ENCODE measurements around the gene KCNJ16. TPM values are rescaled to one million over a fixed set of nuclear protein-coding genes. Genes with fewer than 3 reads are reported as not detected.

Gene KCNJ16
- total RNA-seq, 1 donor from 2014 or later, result 0.35 TPM

GRCh38 chr17:70172449-70172848, 97.4 kb downstream of the KCNJ16 start:
- ATAC-seq (no peak), DNase-seq (no peak)
- no peaks in the 10 kb centered on the region for H3K27me3 ChIP-seq
- H3K9me3 ChIP-seq, result no peaks in the 10 kb centered on the region
- no peak overlapping the region for H3K27ac ChIP-seq
- peaks cover 22% of the 10 kb centered on the region for H3K36me3 ChIP-seq
- intact Hi-C loops (cut with DNase I), result no loop called here
- H3K4me3 ChIP-seq, result no peak overlapping the region
- H3K4me1 ChIP-seq, result peaks cover 9% of the 10 kb centered on the region
- TF ChIP-seq, protein P1, sequence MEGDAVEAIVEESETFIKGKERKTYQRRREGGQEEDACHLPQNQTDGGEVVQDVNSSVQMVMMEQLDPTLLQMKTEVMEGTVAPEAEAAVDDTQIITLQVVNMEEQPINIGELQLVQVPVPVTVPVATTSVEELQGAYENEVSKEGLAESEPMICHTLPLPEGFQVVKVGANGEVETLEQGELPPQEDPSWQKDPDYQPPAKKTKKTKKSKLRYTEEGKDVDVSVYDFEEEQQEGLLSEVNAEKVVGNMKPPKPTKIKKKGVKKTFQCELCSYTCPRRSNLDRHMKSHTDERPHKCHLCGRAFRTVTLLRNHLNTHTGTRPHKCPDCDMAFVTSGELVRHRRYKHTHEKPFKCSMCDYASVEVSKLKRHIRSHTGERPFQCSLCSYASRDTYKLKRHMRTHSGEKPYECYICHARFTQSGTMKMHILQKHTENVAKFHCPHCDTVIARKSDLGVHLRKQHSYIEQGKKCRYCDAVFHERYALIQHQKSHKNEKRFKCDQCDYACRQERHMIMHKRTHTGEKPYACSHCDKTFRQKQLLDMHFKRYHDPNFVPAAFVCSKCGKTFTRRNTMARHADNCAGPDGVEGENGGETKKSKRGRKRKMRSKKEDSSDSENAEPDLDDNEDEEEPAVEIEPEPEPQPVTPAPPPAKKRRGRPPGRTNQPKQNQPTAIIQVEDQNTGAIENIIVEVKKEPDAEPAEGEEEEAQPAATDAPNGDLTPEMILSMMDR (IDR thresholded peaks at IDR 0.05), result no peak

DNA sequence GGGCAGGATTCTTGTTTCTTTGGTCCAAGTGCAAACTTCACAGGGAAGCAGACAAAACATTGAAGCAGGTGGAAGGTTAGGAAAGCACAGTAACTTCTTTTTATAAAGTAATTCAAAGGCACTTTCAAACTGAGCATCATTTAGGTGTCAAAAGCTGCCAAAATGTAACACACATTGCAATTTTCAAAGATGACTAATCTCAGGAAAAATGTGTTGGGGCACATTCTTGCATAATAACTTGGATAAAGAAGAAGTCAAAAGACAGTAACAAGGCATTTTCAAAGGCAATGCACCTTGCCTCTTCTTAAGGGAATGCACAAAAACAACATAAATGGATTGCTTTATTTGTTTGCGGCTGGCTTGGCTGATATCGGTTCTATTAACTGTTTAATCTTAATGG, 97.9 kb downstream of the KCNJ16 start:
- H3K36me3 ChIP-seq, result peaks cover 22% of the 10 kb centered on the region
- H3K27me3 ChIP-seq, result no peaks in the 10 kb centered on the region
- H3K9me3 ChIP-seq, result no peaks in the 10 kb centered on the region
- no peak for ATAC-seq
- DNase-seq, result no peak
- no peak overlapping the region for H3K27ac ChIP-seq
- no peak overlapping the region for H3K4me3 ChIP-seq
- TF ChIP-seq, protein P1 (IDR thresholded peaks at IDR 0.05), result no peak
- peaks cover 9% of the 10 kb centered on the region for H3K4me1 ChIP-seq
- intact Hi-C loops (cut with DNase I), result no loop called here

DNA sequence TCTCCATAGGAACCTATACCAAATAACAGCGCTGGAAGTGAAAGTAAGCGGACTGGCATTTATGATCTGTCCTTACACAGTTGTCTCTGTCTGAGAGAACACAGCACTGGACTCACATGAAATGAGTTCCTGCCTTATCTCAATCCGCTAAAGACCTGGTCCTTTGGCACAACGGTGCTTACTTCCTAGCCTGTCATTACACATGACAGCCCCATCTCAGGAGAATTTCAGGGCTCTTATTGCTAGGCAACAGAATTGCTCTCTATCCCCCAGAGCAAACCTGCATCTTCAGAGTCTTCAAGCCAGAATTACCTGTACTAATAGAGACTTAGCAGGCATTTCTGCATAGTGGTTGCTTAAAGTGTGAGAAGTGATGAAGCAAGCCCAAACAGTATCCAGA, 98.7 kb downstream of the KCNJ16 start:
- DNase-seq (no peak), ATAC-seq (no peak)
- Histone ChIP-seq H3K27ac (no peak overlapping the region), H3K36me3 (peaks cover 22% of the 10 kb centered on the region), H3K4me1 (peaks cover 9% of the 10 kb centered on the region), H3K27me3 (no peaks in the 10 kb centered on the region), H3K9me3 (no peaks in the 10 kb centered on the region), H3K4me3 (no peak overlapping the region)
- intact Hi-C loops (cut with DNase I), result no loop called here
- TF ChIP-seq, protein P1 (IDR thresholded peaks at IDR 0.05), result no peak

DNA sequence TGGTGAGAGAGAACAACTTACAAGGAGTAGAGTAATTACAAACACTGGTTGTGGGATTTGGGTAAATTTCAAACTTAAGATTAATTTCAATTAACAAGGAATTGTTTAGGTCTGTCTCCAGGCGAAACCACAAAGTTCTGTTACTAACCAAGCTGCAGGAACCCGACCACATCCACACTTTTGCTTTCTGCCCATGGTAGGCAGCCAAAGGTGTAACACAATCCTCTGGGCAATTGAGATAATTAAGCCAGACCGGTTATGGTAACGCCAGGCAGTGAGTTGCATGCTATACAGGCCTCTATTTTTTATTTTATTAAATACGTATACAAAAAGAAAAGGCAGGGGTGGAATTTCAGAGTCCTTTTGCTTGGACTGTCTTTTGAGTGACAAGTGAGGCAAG, 106.4 kb downstream of the KCNJ16 start:
- H3K4me1 ChIP-seq, result no peaks in the 10 kb centered on the region
- no peak for ATAC-seq
- H3K27ac ChIP-seq, result no peak overlapping the region
- H3K27me3 ChIP-seq, result no peaks in the 10 kb centered on the region
- DNase-seq, result no peak
- no peak overlapping the region for H3K4me3 ChIP-seq
- intact Hi-C loops (cut with DNase I), result no loop called here
- no peaks in the 10 kb centered on the region for H3K9me3 ChIP-seq
- H3K36me3 ChIP-seq, result peaks cover 5% of the 10 kb centered on the region
- TF ChIP-seq, protein P1 (IDR thresholded peaks at IDR 0.05), result no peak

GRCh38 chr17:70181866-70182265, 106.8 kb downstream of the KCNJ16 start:
- Histone ChIP-seq H3K4me1 (no peaks in the 10 kb centered on the region), H3K27ac (no peak overlapping the region), H3K4me3 (no peak overlapping the region), H3K9me3 (no peaks in the 10 kb centered on the region), H3K27me3 (no peaks in the 10 kb centered on the region), H3K36me3 (peaks cover under 1% of the 10 kb centered on the region)
- TF ChIP-seq, protein P1 (IDR thresholded peaks at IDR 0.05), result no peak
- intact Hi-C loops (cut with DNase I), result no loop called here
- ATAC-seq (no peak), DNase-seq (no peak)

DNA sequence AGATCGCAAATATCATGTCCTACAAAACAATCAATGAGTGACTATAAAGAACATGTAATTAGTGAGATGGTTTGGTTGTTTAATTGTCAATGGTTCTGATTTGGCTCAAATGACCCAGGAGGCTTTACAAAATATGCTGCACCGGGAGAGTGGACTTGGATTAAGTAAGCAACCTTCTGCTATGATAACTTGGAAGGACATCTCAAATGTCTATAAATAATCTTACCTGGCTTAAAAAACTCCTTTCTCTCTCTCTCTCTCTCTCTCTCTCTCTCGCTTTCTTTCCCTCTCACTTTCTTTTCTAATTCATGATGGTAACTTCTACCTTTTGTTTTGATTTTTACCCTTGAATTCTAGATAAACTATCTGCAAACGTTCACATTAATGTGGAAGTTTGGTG, 108.5 kb downstream of the KCNJ16 start:
- TF ChIP-seq, protein P1 (IDR thresholded peaks at IDR 0.05), result no peak
- no peaks in the 10 kb centered on the region for H3K27me3 ChIP-seq
- H3K4me1 ChIP-seq, result no peaks in the 10 kb centered on the region
- no peaks in the 10 kb centered on the region for H3K9me3 ChIP-seq
- no peaks in the 10 kb centered on the region for H3K36me3 ChIP-seq
- intact Hi-C loops (cut with DNase I), result no loop called here
- no peak for ATAC-seq
- DNase-seq, result no peak
- no peak overlapping the region for H3K4me3 ChIP-seq
- no peak overlapping the region for H3K27ac ChIP-seq
